Measurements from ENCODE around the gene KLHL6. TPM values are rescaled to one million over a fixed set of nuclear protein-coding genes. Genes with fewer than 3 reads are reported as not detected.
"Not testable (repeated sequence)": the region's sequence is repeated elsewhere in the genome, so short reads cannot be mapped to it uniquely, and the experiment has no call there.

Gene KLHL6
- total RNA-seq, 4 donors from 2014 or later: 0.67 to 2.7 (median 1.0) TPM

DNA sequence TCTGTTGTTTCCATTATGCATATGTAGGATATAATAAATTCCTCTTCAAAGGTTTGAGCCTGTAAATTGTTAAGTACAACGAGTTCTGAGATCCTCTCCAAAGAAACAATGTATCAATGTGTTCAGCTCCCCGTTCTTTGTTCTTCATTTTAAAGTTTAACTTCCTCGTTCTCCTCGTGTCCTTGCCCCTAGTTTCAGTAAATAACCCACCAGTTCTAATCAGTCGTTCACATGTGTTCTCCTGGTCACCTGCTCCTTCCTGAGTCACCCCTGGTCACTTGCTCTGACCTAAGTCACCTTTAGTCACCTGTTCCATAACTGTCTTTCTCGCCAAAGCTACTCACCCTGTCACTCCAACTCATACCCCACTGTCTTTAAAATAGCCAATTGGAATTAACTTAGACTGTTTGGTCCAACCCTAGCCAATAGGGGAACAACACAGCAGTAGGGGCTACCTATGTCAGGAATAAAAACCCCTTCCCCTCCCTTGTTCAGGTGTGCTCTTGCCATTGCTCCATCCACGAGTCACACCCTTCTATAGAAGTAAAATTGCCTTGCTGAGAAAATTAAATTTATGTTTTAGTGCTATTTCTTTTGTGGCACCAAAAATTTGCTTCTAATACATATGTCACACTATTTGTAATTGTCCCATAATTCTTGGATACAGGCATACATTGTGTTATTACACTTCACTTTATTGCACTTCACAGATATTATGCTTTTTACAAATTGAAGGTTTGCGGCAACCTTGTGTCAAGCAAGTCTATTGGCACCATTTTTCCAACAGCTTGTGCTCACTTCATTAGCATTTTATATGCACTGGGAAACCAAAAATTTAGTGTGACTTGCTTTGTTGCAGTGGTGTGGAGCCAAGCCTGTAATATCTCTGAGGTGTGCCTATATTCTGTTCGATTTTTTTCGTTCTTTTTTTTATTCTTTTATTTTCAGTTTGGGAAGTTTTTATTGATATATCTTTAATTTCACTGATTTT, 111.8 kb downstream of the KLHL6 start:
- no peak for DNase-seq
- intact Hi-C loops (cut with DNase I): no loop called here
- peaks cover 6 to 7% of the 10 kb centered on the region in 2 donors for H3K4me1 ChIP-seq
- no peak overlapping the region for H3K27ac ChIP-seq
- TF ChIP-seq POLR2A (IDR thresholded peaks at IDR 0.05): no peak
- TF ChIP-seq CTCF (IDR thresholded peaks at IDR 0.05): no peak
- no peaks in the 10 kb centered on the region for H3K9me3 ChIP-seq
- WGBS, 2 donors: 86 to 94% methylated on average over 10 of the region's 10 CpGs
- no peak overlapping the region for H3K4me3 ChIP-seq (replicated peaks in 1 of 3)
- no peaks in the 10 kb centered on the region for H3K36me3 ChIP-seq
- H3K27me3 ChIP-seq: no peaks in the 10 kb centered on the region

DNA sequence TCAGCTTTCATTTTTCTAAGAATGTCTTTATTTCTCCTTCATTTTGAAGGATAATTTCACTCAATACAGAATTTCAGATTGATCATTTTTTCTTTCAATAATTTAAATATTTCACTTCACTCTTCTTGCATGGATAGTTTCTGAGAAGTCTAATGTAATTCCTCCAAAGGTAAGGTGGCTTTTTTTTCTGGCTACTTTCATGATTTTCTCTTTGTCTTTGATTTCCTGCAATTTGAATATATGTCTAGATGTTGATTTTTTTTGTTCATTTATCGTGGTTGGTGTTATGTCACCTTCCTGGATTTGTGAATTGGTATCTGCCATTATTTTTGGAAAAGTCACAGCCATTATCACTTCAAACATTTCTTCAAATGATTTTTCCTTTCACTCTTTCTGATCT, 112.5 kb downstream of the KLHL6 start:
- no peaks in the 10 kb centered on the region for H3K9me3 ChIP-seq
- H3K4me3 ChIP-seq (replicated peaks in 1 of 3): no peak overlapping the region
- intact Hi-C loops (cut with DNase I): no loop called here
- no peak overlapping the region for H3K27ac ChIP-seq
- TF ChIP-seq CTCF (IDR thresholded peaks at IDR 0.05) (no peak), POLR2A (IDR thresholded peaks at IDR 0.05) (no peak)
- H3K4me1 ChIP-seq: no peaks in the 10 kb centered on the region
- 73 to 84% methylated on average over 1 of the region's 1 CpG for WGBS, 2 donors
- no peaks in the 10 kb centered on the region for H3K27me3 ChIP-seq
- DNase-seq: no peak
- no peaks in the 10 kb centered on the region for H3K36me3 ChIP-seq

GRCh38 chr3:183440521-183440920, 115.0 kb downstream of the KLHL6 start:
- H3K9me3 ChIP-seq; H3K4me1 ChIP-seq; H3K27me3 ChIP-seq; DNase-seq; intact Hi-C loops (cut with DNase I); H3K4me3 ChIP-seq (replicated peaks in 1 of 3); H3K36me3 ChIP-seq; H3K27ac ChIP-seq: not testable (repeated sequence)
- 93% methylated on average over 3 of the region's 3 CpGs for WGBS, 2 donors

DNA sequence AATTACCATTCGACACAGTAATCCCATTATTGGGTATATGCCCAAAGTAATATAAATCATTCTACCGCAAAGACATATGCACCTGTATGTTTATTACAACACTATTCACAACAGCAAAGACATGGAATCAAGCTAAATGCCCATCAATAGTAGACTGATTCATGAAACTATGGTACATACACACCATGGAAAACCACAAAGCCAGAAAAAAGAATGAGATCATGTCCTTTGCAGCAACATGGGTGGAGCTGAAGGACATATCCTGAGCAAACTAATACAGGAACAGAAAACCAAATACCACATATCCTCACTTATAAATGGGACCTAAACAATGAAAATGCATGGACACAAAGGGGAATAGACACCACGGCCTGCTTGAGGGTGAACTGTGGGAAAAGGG, 116.0 kb downstream of the KLHL6 start:
- Histone ChIP-seq H3K27me3 (no peaks in the 10 kb centered on the region), H3K4me3 (replicated peaks in 1 of 3) (no peak overlapping the region), H3K27ac (no peak overlapping the region), H3K36me3 (no peaks in the 10 kb centered on the region), H3K9me3 (no peaks in the 10 kb centered on the region), H3K4me1 (no peaks in the 10 kb centered on the region)
- TF ChIP-seq CTCF (IDR thresholded peaks at IDR 0.05): no peak
- no peak for TF ChIP-seq POLR2A (IDR thresholded peaks at IDR 0.05)
- intact Hi-C loops (cut with DNase I): no loop called here
- DNase-seq: no peak
- WGBS, 2 donors: 85 to 91% methylated on average over 3 of the region's 3 CpGs

DNA sequence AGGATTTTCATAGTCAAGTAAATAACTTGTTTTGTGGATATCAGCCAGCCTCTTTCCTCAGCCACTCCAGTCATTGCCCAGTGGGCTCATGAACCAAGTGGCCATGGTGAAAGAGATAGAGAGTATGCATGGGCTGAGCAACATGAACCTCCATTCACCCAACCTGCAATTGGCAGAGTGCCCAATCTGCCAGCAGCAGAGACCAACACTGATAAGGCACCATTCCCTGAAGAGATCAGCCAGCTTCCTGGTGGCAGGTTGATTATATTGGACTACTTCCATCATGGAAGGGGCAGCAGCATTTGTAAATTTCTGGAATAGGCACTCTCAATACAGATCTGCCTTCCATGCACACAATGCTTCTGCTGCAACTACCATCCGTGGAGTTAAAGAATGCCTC, 116.8 kb downstream of the KLHL6 start:
- intact Hi-C loops (cut with DNase I): no loop called here
- Histone ChIP-seq H3K27ac (no peak overlapping the region), H3K4me1 (peaks cover 0 to 4% of the 10 kb centered on the region in 2 donors), H3K27me3 (no peaks in the 10 kb centered on the region), H3K9me3 (no peaks in the 10 kb centered on the region), H3K4me3 (replicated peaks in 1 of 3) (no peak overlapping the region), H3K36me3 (no peaks in the 10 kb centered on the region)
- TF ChIP-seq CTCF (IDR thresholded peaks at IDR 0.05): no peak
- no peak for TF ChIP-seq POLR2A (IDR thresholded peaks at IDR 0.05)
- no peak for DNase-seq
- 89 to 93% methylated on average over 1 of the region's 1 CpG for WGBS, 2 donors

Measured in thyroid gland (tissue), 4 donors.